DMS114 treated with DMSO at 0.1 percent for 48 hours (cell line): Measurements from ENCODE around the gene ADGRV1.
"Not testable (repeated sequence)": the region's sequence is repeated elsewhere in the genome, so short reads cannot be mapped to it uniquely, and the experiment has no call there.

Experiments used
- DNase-seq: peaks from one replicate; lab custom pipeline; 2025; ENCODE audit not compliant: unreplicated experiment; lab: John Stamatoyannopoulos, UW

The ADGRV1 gene

GRCh38 chr5:90642706-90643229 lies 84.2 kb downstream of the ADGRV1 start:
- DNase-seq: no peak

- DNase-seq: no peak
These were observed 85.5 kb downstream of the ADGRV1 start for GRCh38 chr5:90644132-90644531.

- DNase-seq: no peak
These were observed 86.5 kb downstream of the ADGRV1 start for GRCh38 chr5:90645024-90645610.

DNA sequence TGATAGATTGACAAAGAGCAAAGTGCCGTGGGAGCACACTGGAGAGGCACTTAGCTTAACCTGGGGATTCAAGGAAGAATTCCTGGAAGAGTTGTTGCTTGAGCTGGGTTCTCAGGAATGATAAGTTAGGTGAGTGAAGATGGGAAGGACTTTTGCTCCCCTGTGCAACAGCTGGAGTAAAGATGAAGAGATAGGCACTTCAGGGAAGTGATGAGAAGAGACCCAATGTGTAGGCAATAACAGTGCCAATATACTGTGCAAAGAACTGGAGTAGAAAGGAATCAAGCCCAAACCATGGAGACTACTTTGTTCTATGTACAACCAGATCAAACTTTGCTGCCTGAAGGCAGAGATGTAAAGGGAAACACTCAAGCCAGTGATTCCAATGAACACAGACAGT lies 92.2 kb downstream of the ADGRV1 start:
- no peak for DNase-seq

DNA sequence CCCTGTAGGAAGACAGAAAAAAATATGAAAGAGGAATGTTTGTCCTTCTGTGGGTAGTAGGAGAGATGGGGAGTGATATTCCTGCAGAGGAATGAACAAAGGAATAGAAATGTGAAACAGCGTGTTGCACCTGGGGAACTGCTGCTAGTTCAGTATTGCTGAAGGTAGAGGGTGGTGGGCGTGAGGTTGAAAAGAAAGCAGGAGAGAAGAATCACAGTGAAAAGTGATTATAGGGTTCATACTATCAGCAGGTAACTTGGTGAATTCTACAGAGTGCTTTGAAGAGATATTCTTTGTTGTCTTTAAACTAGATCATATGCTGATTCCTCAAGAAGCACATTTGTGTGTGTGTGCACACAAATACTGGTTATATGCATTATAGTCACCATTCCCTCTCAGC lies 95.6 kb downstream of the ADGRV1 start:
- DNase-seq: no peak

DNA sequence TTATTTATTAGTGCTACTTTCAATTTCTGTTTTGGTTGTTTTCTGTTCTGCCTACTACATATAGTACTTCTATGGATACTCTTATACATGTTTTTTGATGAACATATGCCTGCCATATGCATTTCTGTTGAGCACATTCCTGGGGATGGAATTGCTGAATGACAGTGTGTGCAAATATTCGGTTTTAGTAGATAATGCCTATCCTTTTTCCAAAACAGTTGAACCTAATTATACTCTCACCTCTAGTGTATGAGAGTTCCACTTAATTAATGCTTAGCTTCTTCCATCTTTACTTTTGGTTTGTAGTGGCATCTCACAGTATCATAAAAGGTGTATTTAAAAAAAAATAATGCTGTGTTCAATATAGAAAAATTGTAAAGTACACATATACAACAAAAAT lies 96.8 kb downstream of the ADGRV1 start:
- DNase-seq: no peak

DNA sequence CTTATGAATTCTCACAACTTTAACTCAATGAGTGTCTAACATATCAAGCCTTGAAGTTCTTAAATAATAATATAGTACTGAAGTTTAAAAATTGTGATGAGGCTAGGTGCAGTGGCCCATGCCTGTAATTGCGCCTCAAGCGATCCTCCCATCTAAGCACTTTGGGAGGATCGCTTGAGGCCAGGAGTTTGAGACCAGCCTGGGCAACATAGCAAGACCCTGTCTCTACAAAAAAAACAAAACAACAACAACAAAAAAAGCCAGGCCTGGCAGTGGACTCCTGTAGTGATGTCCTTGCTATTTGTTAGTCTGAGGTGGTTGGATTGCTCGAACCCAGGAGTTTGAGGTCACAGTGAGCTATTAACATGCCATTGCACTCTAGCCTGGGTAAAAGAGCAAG lies 98.4 kb downstream of the ADGRV1 start:
- DNase-seq: no peak

GRCh38 chr5:90657788-90658187 lies 99.2 kb downstream of the ADGRV1 start:
- no peak for DNase-seq

- DNase-seq: no peak
These were observed 100.0 kb downstream of the ADGRV1 start for GRCh38 chr5:90658620-90659019.

DNA sequence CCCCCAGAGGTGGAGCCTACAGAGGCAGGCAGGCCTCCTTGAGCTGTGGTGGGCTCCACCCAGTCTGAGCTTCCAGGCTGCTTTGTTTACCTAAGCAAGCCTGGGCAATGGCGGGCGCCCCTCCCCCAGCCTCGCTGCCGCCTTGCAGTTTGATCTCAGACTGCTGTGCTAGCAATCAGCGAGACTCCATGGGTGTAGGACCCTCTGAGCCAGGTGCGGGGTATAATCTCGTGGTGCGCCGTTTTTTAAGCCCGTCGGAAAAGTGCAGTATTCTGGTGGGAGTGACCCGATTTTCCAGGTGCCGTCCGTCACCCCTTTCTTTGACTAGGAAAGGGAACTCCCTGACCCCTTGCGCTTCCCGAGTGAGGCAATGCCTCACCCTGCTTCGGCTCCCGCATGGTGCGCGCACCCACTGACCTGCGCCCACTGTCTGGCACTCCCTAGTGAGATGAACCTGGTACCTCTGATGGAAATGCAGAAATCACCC lies 109.5 kb downstream of the ADGRV1 start:
- not testable (repeated sequence) for DNase-seq

DNA sequence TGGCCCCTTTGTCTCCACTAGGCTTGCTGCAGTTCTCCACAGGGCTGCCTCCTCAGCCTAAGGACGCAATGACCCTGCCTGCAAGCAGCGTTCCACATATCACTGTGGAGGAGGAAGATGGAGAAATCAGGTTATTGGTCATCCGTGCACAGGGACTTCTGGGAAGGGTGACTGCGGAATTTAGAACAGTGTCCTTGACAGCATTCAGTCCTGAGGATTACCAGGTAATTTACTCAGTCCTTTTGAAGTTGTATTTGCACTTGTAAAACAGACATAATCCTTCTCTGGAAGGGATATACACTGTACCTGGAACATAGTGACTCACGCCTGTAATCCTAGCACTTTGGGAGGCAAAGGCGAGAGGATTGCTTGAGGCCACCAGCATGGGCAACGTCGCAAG lies 116.6 kb downstream of the ADGRV1 start:
- DNase-seq: no peak

DNA sequence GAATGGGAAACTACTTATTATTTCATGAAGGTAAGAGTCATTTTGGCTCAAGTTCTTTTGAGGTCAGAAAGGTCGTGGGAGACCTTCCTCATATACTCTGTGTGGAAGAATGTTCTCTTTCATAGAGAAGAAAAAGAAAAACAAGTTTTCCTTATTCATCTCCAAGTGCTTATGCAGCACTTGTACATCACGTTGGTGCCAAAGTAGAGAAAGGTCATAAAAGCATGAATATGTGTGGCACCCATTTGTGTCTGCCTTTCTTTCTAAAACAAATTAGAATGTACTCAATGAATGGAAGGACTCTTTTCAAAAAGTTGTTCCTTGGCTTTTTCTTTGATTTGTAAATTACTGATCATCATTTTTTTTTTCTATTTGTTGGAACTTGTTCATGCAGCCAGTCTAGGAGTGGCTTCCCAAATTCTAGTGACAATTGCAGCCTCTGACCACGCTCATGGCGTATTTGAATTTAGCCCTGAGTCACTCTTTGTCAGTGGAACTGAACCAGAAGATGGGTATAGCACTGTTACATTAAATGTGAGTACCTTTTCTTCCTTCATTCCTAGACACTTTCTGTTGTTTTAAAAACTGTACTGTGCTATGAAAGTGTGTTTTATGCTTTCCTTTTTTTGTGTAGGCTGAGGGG lies 122.4 kb downstream of the ADGRV1 start:
- DNase-seq: no peak

DNA sequence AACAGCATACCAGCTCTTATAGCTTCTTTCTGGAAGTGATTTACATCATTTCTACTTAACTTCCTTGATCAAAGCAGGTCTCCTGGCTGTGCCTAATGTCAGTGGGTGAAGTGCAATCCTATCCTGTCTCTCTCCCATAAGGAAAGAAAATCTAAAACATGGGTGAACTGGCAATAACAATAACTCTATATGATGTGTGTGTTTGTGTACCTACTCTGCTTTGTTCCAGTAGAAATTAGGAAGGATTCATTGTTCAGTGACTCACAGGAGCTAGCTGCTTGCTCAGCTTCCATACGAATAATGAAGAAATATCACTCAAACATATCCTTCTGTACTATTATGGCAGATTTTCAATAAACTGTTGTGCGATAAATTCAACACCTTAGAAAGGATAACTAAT lies 123.7 kb downstream of the ADGRV1 start:
- DNase-seq: no peak

DNA sequence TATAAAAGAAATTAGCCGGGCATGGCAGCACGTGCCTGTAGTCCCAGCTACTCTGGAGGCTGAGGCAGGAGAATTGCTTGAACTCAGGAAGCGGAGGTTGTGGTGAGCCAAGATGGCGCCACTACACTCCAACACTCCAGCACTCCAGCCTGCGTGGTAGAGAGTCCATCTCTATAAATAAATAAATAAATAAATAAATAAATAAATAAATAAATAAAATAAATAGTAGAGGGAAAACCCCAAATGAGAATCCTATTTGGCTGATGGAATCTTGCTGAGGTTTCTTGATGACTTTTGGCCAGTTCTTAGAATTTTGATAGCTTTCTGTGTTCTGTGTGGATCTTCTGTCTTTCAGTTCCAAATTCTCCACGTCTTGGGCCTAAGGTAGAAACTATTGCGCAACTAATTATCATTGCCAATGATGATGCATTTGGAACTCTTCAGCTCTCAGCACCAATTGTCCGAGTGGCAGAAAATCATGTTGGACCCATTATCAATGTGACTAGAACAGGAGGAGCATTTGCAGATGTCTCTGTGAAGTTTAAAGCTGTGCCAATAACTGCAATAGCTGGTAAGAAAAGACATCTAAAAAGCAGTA lies 126.9 kb downstream of the ADGRV1 start:
- no peak for DNase-seq

GRCh38 chr5:90686363-90686762 lies 127.8 kb downstream of the ADGRV1 start:
- DNase-seq: not testable (repeated sequence)

DNA sequence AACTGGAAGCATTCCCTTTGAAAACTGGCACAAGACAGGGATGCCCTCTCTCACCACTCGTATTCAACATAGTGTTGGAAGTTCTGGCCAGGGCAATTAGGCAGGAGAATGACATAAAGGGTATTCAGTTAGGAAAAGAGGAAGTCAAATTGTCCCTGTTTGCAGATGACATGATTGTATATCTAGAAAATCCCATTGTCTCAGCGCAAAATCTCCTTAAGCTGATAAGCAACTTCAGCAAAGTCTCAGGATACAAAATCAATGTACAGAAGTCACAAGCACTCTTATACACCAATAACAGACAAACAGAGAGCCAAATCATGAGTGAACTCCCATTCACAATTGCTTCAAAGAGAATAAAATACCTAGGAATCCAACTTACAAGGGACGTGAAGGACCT lies 128.9 kb downstream of the ADGRV1 start:
- DNase-seq: not testable (repeated sequence)

DNA sequence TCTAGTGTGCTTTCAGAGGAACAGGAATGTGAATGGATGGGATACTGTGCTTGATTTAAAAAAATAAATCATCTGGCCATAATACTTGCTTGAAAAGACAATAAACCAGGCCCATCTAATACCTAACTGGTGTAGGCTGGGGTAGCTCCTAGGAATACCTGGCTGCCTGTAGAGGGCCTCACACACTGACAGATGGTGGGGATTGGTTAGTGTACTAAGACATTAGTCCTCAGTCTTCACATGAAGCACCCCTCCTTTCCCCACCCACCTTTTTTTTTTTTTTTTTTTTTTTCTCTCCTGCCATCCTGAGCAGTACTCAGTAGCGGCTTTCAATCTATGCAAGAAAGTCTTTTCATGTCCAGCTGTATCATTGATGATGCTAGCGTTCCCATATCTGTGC lies 130.5 kb downstream of the ADGRV1 start:
- DNase-seq: no peak

- DNase-seq: no peak
These were observed 131.7 kb downstream of the ADGRV1 start for GRCh38 chr5:90690307-90690706.

DNA sequence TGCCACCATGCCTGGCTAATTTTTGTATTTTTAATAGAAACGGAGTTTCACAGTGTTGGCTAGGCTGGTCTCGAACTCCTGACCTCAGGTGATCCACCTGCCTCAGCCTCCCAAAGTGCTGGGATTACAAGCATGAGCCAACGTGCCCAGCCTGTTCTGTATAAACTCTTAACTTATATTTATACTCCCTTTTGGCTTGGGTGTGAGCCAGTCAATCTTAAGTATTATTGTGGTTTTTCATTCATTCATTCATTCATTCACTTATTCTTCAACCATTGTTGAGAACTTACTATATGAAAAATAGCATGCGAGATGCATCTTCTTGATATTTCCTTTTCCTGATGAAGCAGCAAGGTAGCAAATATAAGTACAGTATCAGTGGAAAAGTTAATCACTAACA lies 132.9 kb downstream of the ADGRV1 start:
- DNase-seq: no peak

GRCh38 chr5:90696153-90696552 lies 137.6 kb downstream of the ADGRV1 start:
- no peak for DNase-seq

DNA sequence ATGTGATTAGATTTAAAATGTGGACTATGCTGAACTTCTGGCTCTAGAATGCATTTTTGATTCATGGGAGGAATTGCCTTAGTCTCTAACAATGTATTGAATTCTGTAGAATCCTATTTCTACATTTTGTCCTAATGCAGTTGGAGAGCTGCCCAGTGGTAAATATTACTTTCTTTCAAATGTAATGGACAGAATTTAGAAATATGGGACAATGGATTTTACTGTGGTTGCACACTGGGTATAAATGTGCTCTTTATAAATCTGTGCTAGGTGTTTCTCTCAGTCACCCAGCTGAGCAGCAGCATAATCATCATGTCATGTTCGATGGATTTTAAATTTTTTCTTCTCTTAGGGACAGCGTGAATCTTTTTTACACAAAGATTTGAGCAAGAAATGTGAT lies 141.7 kb downstream of the ADGRV1 start:
- no peak for DNase-seq

GRCh38 chr5:90703932-90704331 lies 145.3 kb downstream of the ADGRV1 start:
- DNase-seq: no peak
